K562 (cell line): Measurements from ENCODE around the gene HSD11B2. TPM values are rescaled to one million over a fixed set of nuclear protein-coding genes. Genes with fewer than 3 reads are reported as not detected.

Experiments
- EZH2 ChIP-seq: IDR thresholded peaks from 2 replicates; pipeline ENCODE4 v1.6.1; 2012; ENCODE audit warnings: low read depth, mild to moderate bottlenecking, inconsistent platforms, low read length, borderline replicate concordance
- TAF1 ChIP-seq: IDR thresholded peaks from 2 replicates; pipeline ENCODE4 v1.6.1; 2011; ENCODE audit warnings: mild to moderate bottlenecking, low read length, moderate library complexity; ENCODE audit not compliant: insufficient read depth, control insufficient read depth, severe bottlenecking; ENCODE audit errors: extremely low read depth
- ZNF347 ChIP-seq: fragments of 450-650 bp; formaldehyde crosslinking; IDR thresholded peaks from 2 replicates; pipeline ENCODE4 v1.4.0; 2020; ENCODE audit warnings: low read depth, mild to moderate bottlenecking, moderate library complexity
- polyA plus RNA-seq, 8 experiments: library from polyadenylated mRNA; depleted of rRNA in 4 of 8; stranded (reverse) in 5 of 8; unstranded in 3 of 8; fragments of >200 nt; fragmentation: Nextera tagmentation in 2 of 8; fragmentation: Illumina TruSeq in 1 of 8; extraction: Ambion mirVana in 2 of 8; extraction: Trizol in 1 of 8; gene quantifications; 2 replicates each; pipeline versions ENCODE4 v1.2.1 to v1.2.3, GENCODE V29; 2011 to 2014; ENCODE audit warnings: inconsistent platforms in 1 of 8, missing spikeins in 1 of 8
- total RNA-seq, 7 experiments: library from RNA; depleted of rRNA in 6 of 7; stranded (reverse); fragments of >200 nt in 6 of 7; fragmentation: Illumina TruSeq in 2 of 7; extraction: Trizol in 2 of 7; gene quantifications; 2 replicates each; pipeline versions ENCODE4 v1.2.1 to v1.2.3, GENCODE V29; 2011 to 2021; ENCODE audit warnings: low replicate concordance in 1 of 7
- TF ChIP-seq, protein P1 (sequence below): fragments of 250-450 bp; sonication (Bioruptor Pico); IDR thresholded peaks from 2 replicates; pipeline ENCODE4 v1.4.0; 2020; ENCODE audit warnings: mild to moderate bottlenecking, moderate library complexity
- TF ChIP-seq, protein P2 (sequence below): sonication (generic); formaldehyde crosslinking; IDR thresholded peaks from 2 replicates; pipeline ENCODE4 v1.4.0; 2020; ENCODE audit warnings: mild to moderate bottlenecking, missing genetic modification reagents
- TF ChIP-seq, protein P3 (sequence below): IDR thresholded peaks from 2 replicates; pipeline ENCODE4 v1.6.1; 2011; ENCODE audit not compliant: insufficient read length; ENCODE audit errors: extremely low read depth
- TF ChIP-seq, protein P4 (sequence below): fragments of 250-450 bp; sonication (Bioruptor Pico); IDR thresholded peaks from 2 replicates; pipeline ENCODE4 v1.6.1; 2021; ENCODE audit warnings: mild to moderate bottlenecking

HSD11B2 gene
- total and polyA plus RNA-seq, 9 of the 15 experiments (the other 6 are each of a cell fraction or from before 2014, with no cell fraction given) = 0.08 to 2.0 (median 0.79) TPM

DNA sequence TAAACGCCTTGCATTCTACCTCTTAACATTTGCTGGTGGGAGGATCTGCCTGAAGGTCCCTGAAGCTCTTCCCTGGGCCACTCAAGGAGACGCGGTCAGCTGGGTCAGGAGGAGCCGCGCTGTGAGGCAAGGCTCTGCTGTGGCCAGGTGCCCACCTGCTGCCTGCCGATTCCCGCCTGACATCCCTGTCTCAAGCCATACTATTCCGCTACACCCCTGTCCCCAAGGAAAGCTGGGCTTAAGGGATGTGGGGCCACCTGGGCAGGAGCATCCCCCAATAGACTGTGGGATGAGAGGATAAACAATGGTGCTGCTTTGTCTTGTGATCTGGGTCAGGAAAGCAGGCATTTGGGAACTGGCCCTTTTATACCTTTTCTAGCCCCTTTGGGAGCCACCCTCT, 42.7 kb upstream of the HSD11B2 start (continued):
- TF ChIP-seq, protein P1, sequence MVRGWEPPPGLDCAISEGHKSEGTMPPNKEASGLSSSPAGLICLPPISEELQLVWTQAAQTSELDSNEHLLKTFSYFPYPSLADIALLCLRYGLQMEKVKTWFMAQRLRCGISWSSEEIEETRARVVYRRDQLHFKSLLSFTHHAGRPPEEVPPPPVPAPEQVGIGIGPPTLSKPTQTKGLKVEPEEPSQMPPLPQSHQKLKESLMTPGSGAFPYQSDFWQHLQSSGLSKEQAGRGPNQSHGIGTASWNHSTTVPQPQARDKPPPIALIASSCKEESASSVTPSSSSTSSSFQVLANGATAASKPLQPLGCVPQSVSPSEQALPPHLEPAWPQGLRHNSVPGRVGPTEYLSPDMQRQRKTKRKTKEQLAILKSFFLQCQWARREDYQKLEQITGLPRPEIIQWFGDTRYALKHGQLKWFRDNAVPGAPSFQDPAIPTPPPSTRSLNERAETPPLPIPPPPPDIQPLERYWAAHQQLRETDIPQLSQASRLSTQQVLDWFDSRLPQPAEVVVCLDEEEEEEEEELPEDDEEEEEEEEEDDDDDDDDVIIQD = no peak
- TF ChIP-seq, protein P2, sequence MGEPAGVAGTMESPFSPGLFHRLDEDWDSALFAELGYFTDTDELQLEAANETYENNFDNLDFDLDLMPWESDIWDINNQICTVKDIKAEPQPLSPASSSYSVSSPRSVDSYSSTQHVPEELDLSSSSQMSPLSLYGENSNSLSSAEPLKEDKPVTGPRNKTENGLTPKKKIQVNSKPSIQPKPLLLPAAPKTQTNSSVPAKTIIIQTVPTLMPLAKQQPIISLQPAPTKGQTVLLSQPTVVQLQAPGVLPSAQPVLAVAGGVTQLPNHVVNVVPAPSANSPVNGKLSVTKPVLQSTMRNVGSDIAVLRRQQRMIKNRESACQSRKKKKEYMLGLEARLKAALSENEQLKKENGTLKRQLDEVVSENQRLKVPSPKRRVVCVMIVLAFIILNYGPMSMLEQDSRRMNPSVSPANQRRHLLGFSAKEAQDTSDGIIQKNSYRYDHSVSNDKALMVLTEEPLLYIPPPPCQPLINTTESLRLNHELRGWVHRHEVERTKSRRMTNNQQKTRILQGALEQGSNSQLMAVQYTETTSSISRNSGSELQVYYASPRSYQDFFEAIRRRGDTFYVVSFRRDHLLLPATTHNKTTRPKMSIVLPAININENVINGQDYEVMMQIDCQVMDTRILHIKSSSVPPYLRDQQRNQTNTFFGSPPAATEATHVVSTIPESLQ (CRISPR knock-in tag) = no peak
- TF ChIP-seq TAF1 (no peak), EZH2 (no peak), ZNF347 (no peak)
- TF ChIP-seq, protein P3, sequence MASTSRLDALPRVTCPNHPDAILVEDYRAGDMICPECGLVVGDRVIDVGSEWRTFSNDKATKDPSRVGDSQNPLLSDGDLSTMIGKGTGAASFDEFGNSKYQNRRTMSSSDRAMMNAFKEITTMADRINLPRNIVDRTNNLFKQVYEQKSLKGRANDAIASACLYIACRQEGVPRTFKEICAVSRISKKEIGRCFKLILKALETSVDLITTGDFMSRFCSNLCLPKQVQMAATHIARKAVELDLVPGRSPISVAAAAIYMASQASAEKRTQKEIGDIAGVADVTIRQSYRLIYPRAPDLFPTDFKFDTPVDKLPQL = no peak
- TF ChIP-seq, protein P4, sequence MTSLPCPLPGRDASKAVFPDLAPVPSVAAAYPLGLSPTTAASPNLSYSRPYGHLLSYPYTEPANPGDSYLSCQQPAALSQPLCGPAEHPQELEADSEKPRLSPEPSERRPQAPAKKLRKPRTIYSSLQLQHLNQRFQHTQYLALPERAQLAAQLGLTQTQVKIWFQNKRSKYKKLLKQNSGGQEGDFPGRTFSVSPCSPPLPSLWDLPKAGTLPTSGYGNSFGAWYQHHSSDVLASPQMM (CRISPR knock-in tag) = no peak
- TF ChIP-seq, all 486 proteins: peak for 0
